Activated CD8-positive, alpha-beta T cell treated with anti-CD3 and anti-CD28 coated beads for 36 hours (primary cell): ENCODE results near the gene FBXO42. TPM values are rescaled to one million over a fixed set of nuclear protein-coding genes. Genes with fewer than 3 reads are reported as not detected.

ENCODE experiments used
- ATAC-seq: fragments of 200-7000 bp; cut with Tn5 transposase; one replicate; pipeline ENCODE4 v1.10.0; 2021; ENCODE audit warnings: mild to moderate bottlenecking, moderate library complexity
- CTCF ChIA-PET: fragments of 350-600 bp; sonication (Branson Sonifier 250); formaldehyde crosslinking; loops from one replicate; lab custom pipeline; 2021; ENCODE audit warnings: antibody characterized with exemption; lab: Charles Lee
- POLR2A ChIA-PET: fragments of 350-600 bp; sonication (Branson Sonifier 250); formaldehyde crosslinking; loops from one replicate; lab custom pipeline; 2021; ENCODE audit warnings: antibody characterized with exemption; lab: Charles Lee
- DNase-seq: peaks from one replicate; pipeline ENCODE4 v3.0.0-alpha.2; 2020
- H3K27ac Mint-ChIP-seq: one replicate; pipeline ENCODE4 v1.8.0; 2021; ENCODE audit warnings: mild to moderate bottlenecking, mixed read lengths
- H3K27me3 Mint-ChIP-seq: one replicate; pipeline ENCODE4 v1.8.0; 2021; ENCODE audit warnings: mixed read lengths
- H3K36me3 Mint-ChIP-seq: one replicate; pipeline ENCODE4 v1.8.0; 2021; ENCODE audit warnings: low read depth, mixed read lengths
- H3K4me1 Mint-ChIP-seq: one replicate; pipeline ENCODE4 v1.8.0; 2021; ENCODE audit warnings: low read depth, mixed read lengths
- H3K4me3 Mint-ChIP-seq: one replicate; pipeline ENCODE4 v1.8.0; 2021; ENCODE audit warnings: mild to moderate bottlenecking, moderate library complexity, mixed read lengths
- H3K9me3 Mint-ChIP-seq: one replicate; pipeline ENCODE4 v1.8.0; 2021; ENCODE audit warnings: mixed read lengths
- intact Hi-C: fragments of 100-400 bp; cut with micrococcal nuclease; formaldehyde crosslinking; loops from one replicate; pipeline ENCODE4 v1.10.0; 2022
- total RNA-seq, 2 experiments: library from RNA; stranded (reverse); gene quantifications; one replicate each; pipeline ENCODE4 v1.2.3, GENCODE V29; 2021
- TF ChIP-seq, protein P1 (sequence below): fragments of 200-600 bp; IDR thresholded peaks from one replicate; pipeline ENCODE4 v1.8.0; 2022; ENCODE audit warnings: antibody characterized with exemption, mild to moderate bottlenecking

Gene FBXO42
- total RNA-seq, 2 experiments from 2014 or later, result 19.8 to 21.3 TPM

DNA sequence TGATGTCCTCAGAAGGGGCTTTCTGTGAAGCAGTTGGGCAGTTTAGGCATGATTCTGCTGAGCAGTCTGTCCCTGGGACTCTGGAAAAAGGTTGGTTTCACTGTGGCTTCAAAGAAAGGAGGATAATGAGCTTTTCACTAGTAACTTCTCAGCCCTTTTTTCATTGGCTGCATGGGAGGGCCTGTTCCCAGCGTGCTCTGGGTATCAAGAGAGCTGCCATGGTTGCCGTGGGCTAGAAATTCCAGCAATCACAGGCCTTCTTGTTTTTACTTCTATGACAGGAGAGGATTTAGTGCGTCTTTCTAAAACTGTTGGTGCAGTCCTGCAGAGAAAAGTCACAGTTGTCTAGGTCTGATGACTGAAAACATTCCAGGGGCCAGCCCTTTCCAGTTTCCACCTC lies 22.0 kb upstream of the FBXO42 start:
- DNase-seq (no peak), ATAC-seq (no peak)
- peak overlapping the region; percentile 83 for H3K27ac Mint-ChIP-seq
- ChIA-PET POLR2A (interaction anchor here (1.0 to 3.4 kb wide), 2 partner anchors 12 to 27 kb away, joined by 3 to 14 read pairs; no protein-coding TSS in a partner anchor), CTCF (interaction anchor here (2.5 kb wide), 1 partner anchor 11 kb away, joined by 8 read pairs; no protein-coding TSS in a partner anchor)
- H3K4me3 Mint-ChIP-seq, result no peak overlapping the region
- TF ChIP-seq, protein P1, sequence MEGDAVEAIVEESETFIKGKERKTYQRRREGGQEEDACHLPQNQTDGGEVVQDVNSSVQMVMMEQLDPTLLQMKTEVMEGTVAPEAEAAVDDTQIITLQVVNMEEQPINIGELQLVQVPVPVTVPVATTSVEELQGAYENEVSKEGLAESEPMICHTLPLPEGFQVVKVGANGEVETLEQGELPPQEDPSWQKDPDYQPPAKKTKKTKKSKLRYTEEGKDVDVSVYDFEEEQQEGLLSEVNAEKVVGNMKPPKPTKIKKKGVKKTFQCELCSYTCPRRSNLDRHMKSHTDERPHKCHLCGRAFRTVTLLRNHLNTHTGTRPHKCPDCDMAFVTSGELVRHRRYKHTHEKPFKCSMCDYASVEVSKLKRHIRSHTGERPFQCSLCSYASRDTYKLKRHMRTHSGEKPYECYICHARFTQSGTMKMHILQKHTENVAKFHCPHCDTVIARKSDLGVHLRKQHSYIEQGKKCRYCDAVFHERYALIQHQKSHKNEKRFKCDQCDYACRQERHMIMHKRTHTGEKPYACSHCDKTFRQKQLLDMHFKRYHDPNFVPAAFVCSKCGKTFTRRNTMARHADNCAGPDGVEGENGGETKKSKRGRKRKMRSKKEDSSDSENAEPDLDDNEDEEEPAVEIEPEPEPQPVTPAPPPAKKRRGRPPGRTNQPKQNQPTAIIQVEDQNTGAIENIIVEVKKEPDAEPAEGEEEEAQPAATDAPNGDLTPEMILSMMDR, result no peak
- H3K36me3 Mint-ChIP-seq, result peaks cover 35% of the 10 kb centered on the region
- H3K27me3 Mint-ChIP-seq, result no peaks in the 10 kb centered on the region
- no peaks in the 10 kb centered on the region for H3K9me3 Mint-ChIP-seq
- H3K4me1 Mint-ChIP-seq, result peaks cover 74% of the 10 kb centered on the region
- intact Hi-C loops, result no loop called here

- H3K4me1 Mint-ChIP-seq, result peaks cover 73% of the 10 kb centered on the region
- no peaks in the 10 kb centered on the region for H3K27me3 Mint-ChIP-seq
- TF ChIP-seq, protein P1, result no peak
- H3K4me3 Mint-ChIP-seq, result peak overlapping the region; percentile 60
- DNase-seq (no peak), ATAC-seq (no peak)
- ChIA-PET POLR2A (interaction anchor here (0.5 to 3.4 kb wide), 5 partner anchors 14 to 139 kb away, joined by 3 to 14 read pairs (median 4); no protein-coding TSS in a partner anchor), CTCF (interaction anchor here (0.8 to 1.4 kb wide), 3 partner anchors 10 to 295 kb away, joined by 3 read pairs; no protein-coding TSS in a partner anchor)
- H3K36me3 Mint-ChIP-seq, result peaks cover 49% of the 10 kb centered on the region
- intact Hi-C loops, result no loop called here
- no peaks in the 10 kb centered on the region for H3K9me3 Mint-ChIP-seq
- H3K27ac Mint-ChIP-seq, result peak overlapping the region; percentile 89
Observed at GRCh38 chr1:16372535-16373285, 20.4 kb upstream of the FBXO42 start.

- peak overlapping the region; percentile 60 for H3K4me3 Mint-ChIP-seq
- peaks cover 51% of the 10 kb centered on the region for H3K36me3 Mint-ChIP-seq
- ChIA-PET POLR2A (interaction anchor here (0.6 to 1.2 kb wide), 2 partner anchors 62 to 841 kb away, joined by 3 read pairs; no protein-coding TSS in a partner anchor), CTCF (interaction anchor here (1.2 kb wide), 1 partner anchor 69 kb away, joined by 4 read pairs; the partner anchor contains the start of gene NECAP2)
- peaks cover 65% of the 10 kb centered on the region for H3K4me1 Mint-ChIP-seq
- DNase-seq (peak; percentile 29), ATAC-seq (peak; percentile 4)
- no peaks in the 10 kb centered on the region for H3K9me3 Mint-ChIP-seq
- peak overlapping the region; percentile 89 for H3K27ac Mint-ChIP-seq
- intact Hi-C loops, result no loop called here
- no peaks in the 10 kb centered on the region for H3K27me3 Mint-ChIP-seq
- TF ChIP-seq, protein P1, result no peak
Observed at GRCh38 chr1:16371725-16372124, 19.4 kb upstream of the FBXO42 start.

DNA sequence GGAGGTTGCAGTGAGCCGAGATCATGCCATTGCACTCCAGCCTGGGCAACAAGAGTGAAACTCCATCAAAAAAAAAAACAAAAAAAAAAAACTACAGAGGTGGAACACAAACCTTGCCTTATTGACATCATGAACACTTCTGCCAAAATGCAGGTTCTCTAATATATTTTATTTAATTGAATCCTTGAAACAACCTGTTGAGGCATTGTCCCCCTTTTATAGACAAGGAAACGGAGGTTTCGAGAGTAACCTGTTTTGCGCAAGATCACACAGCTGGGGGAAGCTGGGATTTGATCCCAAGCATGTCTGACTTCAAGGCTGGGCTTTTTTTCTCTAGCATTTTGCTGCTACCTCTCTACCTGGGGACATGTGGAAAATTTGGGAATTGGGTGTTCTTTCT lies 17.5 kb upstream of the FBXO42 start:
- no peak overlapping the region for H3K27ac Mint-ChIP-seq
- no peaks in the 10 kb centered on the region for H3K9me3 Mint-ChIP-seq
- H3K36me3 Mint-ChIP-seq, result peaks cover 45% of the 10 kb centered on the region
- H3K4me1 Mint-ChIP-seq, result peaks cover 51% of the 10 kb centered on the region
- H3K4me3 Mint-ChIP-seq, result peak overlapping the region; percentile 98
- ChIA-PET POLR2A (interaction anchor here (0.6 to 1.2 kb wide), 2 partner anchors 15 to 54 kb away, joined by 3 to 4 read pairs; no protein-coding TSS in a partner anchor), CTCF (no interaction called here)
- TF ChIP-seq, protein P1, result no peak
- no peaks in the 10 kb centered on the region for H3K27me3 Mint-ChIP-seq
- no peak for ATAC-seq
- no peak for DNase-seq
- intact Hi-C loops, result loop anchor here (10.0 kb wide), 2 partner anchors 125 to 295 kb away; partner anchors contain the start of gene FAM131C
